ENCODE data around the gene FGGY.

- TF ChIP-seq CTCF (IDR thresholded peaks at IDR 0.05) (no peak), POLR2AphosphoS5 (IDR thresholded peaks at IDR 0.05) (no peak), EP300 (IDR thresholded peaks at IDR 0.05) (no peak), POLR2A (IDR thresholded peaks at IDR 0.05) (no peak)
These were observed 468.3 kb downstream of the FGGY start for GRCh38 chr1:59765011-59765730.
